Uterus (tissue), 4 donors: ENCODE measurements around the gene STAU1. TPM values are rescaled to one million over a fixed set of nuclear protein-coding genes. Genes with fewer than 3 reads are reported as not detected.
"Not testable (repeated sequence)": the region's sequence is repeated elsewhere in the genome, so short reads cannot be mapped to it uniquely, and the experiment has no call there.

ENCODE experiments used
- DNase-seq, 2 donors: peaks; one replicate each; pipeline ENCODE4 v3.0.0-alpha.2; 2019 to 2020
- H3K27ac ChIP-seq, 2 donors: fragments of 200-600 bp; sonication (generic); 1 replicate in 1 of 2; 2 replicates in 1 of 2; pipeline ENCODE4 v1.5.1; 2016 to 2018
- H3K27me3 ChIP-seq, 2 donors: fragments of 200-600 bp; sonication (generic); one replicate each; pipeline ENCODE4 v1.5.1; 2018 to 2019; ENCODE audit warnings: control low read depth in 1 of 2
- H3K36me3 ChIP-seq, 2 donors: fragments of 200-600 bp; sonication (generic); one replicate each; pipeline ENCODE4 v1.5.1; 2019; ENCODE audit warnings: control low read depth in 1 of 2
- H3K4me1 ChIP-seq, 2 donors: fragments of 200-600 bp; sonication (generic); one replicate each; pipeline ENCODE4 v1.5.1; 2018 to 2019; ENCODE audit warnings: control low read depth in 1 of 2
- H3K4me3 ChIP-seq, 2 donors: fragments of 200-600 bp; sonication (generic); 1 replicate in 1 of 2; 2 replicates in 1 of 2; pipeline ENCODE4 v1.5.1; 2018 to 2019; ENCODE audit warnings: mild to moderate bottlenecking in 1 of 2
- H3K9me3 ChIP-seq, 2 donors: fragments of 200-600 bp; sonication (generic); one replicate each; pipeline ENCODE4 v1.5.1; 2019; ENCODE audit warnings: control low read depth in 1 of 2
- CTCF ChIP-seq, 4 experiments: fragments of 200-600 bp in 2 of 4; fragments of 450-650 bp in 2 of 4; sonication (generic) in 2 of 4; IDR thresholded peaks; one replicate each; pipeline ENCODE4 v1.5.1; 2016 to 2019; ENCODE audit warnings: antibody characterized with exemption in 4 of 4, mild to moderate bottlenecking in 2 of 4, moderate library complexity in 1 of 4
- POLR2A ChIP-seq, 2 donors: fragments of 450-650 bp; IDR thresholded peaks; one replicate each; pipeline ENCODE4 v1.6.1; 2016; ENCODE audit warnings: antibody characterized with exemption in 2 of 2, mild to moderate bottlenecking in 1 of 2, moderate library complexity in 1 of 2
- intact Hi-C: fragments of 100-400 bp; cut with DNase I; formaldehyde crosslinking; loops from one replicate; pipeline ENCODE4 v1.15.1; 2023; ENCODE audit warnings: low total_unique reads
- total RNA-seq, 4 donors: library from RNA; depleted of rRNA in 3 of 4; stranded (reverse); fragments of >200 nt in 3 of 4; gene quantifications; one replicate each; pipeline versions ENCODE4 v1.1.0 to v1.2.4, GENCODE V29; 2014 to 2023
- donor health status: DM: yes; HTN: yes; CAD: no.

STAU1 gene
- total RNA-seq, 4 donors from 2014 or later = 52.6 to 97.1 (median 73.3) TPM

GRCh38 chr20:49110767-49111694 is 77.1 kb downstream of the STAU1 start:
- Histone ChIP-seq H3K4me3 (no peak overlapping the region), H3K36me3 (no peaks in the 10 kb centered on the region), H3K27me3 (no peaks in the 10 kb centered on the region), H3K27ac (no peak overlapping the region), H3K9me3 (no peaks in the 10 kb centered on the region), H3K4me1 (no peaks in the 10 kb centered on the region)
- TF ChIP-seq CTCF (IDR thresholded peaks at IDR 0.05) (no peak), POLR2A (IDR thresholded peaks at IDR 0.05) (no peak)
- intact Hi-C loops = no loop called here
- no peak for DNase-seq

DNA sequence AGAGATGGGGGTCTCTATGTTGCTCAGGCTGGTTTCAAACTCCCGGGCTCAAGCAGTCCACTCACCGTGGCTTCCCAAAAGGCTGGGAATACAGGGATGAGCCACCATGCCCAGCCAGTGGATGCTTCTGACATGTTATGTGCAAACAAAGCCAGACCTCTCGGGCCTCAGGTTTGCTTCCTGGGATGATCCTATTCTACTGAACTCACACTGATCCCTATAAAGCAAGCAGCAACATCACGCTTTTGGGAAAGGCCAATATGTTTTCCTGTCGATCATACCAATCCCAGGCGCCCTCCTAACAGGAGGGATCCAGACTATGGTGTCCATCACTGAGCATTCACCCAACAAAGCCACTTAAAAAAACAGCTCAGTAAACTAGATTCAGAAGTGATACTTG is 81.8 kb downstream of the STAU1 start:
- H3K27ac ChIP-seq = no peak overlapping the region
- no peaks in the 10 kb centered on the region for H3K9me3 ChIP-seq
- intact Hi-C loops = no loop called here
- no peak for TF ChIP-seq POLR2A (IDR thresholded peaks at IDR 0.05)
- TF ChIP-seq CTCF (IDR thresholded peaks at IDR 0.05) = no peak
- no peaks in the 10 kb centered on the region for H3K4me1 ChIP-seq
- no peaks in the 10 kb centered on the region for H3K27me3 ChIP-seq
- no peak overlapping the region for H3K4me3 ChIP-seq
- H3K36me3 ChIP-seq = no peaks in the 10 kb centered on the region
- DNase-seq = no peak

DNA sequence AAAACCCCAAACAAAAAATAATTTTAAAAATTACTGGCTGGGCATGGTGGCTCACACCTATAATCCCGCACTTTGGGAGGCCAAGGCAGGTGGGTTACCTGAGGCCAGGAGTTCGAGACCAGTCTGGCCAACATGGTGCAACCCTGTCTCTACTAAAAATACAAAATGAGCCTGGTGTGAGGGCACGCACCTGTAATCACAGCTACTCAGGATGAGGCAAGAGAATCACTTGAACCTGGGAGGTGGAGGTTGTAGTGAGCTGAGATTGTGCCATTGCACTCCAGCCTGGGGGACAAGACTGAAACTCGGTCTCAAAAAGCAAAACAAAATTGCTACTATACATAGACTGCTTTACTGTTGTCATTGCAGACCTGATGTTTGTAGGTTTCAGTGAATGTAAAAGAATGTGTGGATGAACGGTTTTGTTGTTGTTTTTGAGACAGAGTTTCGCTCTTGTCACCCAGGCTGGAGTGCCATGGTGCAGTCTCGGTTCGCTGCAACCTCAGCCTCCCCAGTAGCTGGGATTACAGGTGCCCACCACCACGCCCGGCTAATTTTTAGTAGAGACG is 83.1 kb downstream of the STAU1 start:
- H3K27ac ChIP-seq, H3K9me3 ChIP-seq, H3K4me3 ChIP-seq, H3K36me3 ChIP-seq, intact Hi-C loops, H3K27me3 ChIP-seq, H3K4me1 ChIP-seq, DNase-seq: not testable (repeated sequence)

GRCh38 chr20:49104365-49104648 is 83.8 kb downstream of the STAU1 start:
- no peak overlapping the region for H3K27ac ChIP-seq
- H3K4me1 ChIP-seq = no peaks in the 10 kb centered on the region
- no peak for DNase-seq
- no peak for TF ChIP-seq CTCF (IDR thresholded peaks at IDR 0.05)
- TF ChIP-seq POLR2A (IDR thresholded peaks at IDR 0.05) = no peak
- no peaks in the 10 kb centered on the region for H3K36me3 ChIP-seq
- intact Hi-C loops = no loop called here
- H3K27me3 ChIP-seq = no peaks in the 10 kb centered on the region
- H3K9me3 ChIP-seq = no peaks in the 10 kb centered on the region
- H3K4me3 ChIP-seq = no peak overlapping the region

GRCh38 chr20:49103647-49104364 is 84.3 kb downstream of the STAU1 start:
- Histone ChIP-seq H3K27me3 (no peaks in the 10 kb centered on the region), H3K9me3 (no peaks in the 10 kb centered on the region), H3K4me3 (no peak overlapping the region), H3K27ac (no peak overlapping the region), H3K36me3 (no peaks in the 10 kb centered on the region), H3K4me1 (no peaks in the 10 kb centered on the region)
- intact Hi-C loops = no loop called here
- DNase-seq = no peak
- TF ChIP-seq CTCF (IDR thresholded peaks at IDR 0.05) = no peak
- no peak for TF ChIP-seq POLR2A (IDR thresholded peaks at IDR 0.05)
